Dermis microvascular lymphatic vessel endothelial cell (primary cell): ENCODE results near the gene LTBP4. TPM values are rescaled to one million over a fixed set of nuclear protein-coding genes. Genes with fewer than 3 reads are reported as not detected.
"Not testable (repeated sequence)": the region's sequence is repeated elsewhere in the genome, so short reads cannot be mapped to it uniquely, and the experiment has no call there.

Source experiments
- DNase-seq, 2 donors: peaks; one replicate each; pipeline versions ENCODE4 v3.0.0 to v3.0.0-alpha.2; 2010; ENCODE audit warnings: low read depth in 2 of 2
- total RNA-seq: library from RNA; depleted of rRNA; stranded (reverse); fragments of >200 nt; gene quantifications from 2 replicates; pipeline ENCODE4 v1.2.1, GENCODE V29; 2014

The LTBP4 gene
- total RNA-seq, 1 donor from 2014 or later, result 12.3 TPM

- no peak for DNase-seq
Observed at GRCh38 chr19:40575326-40575725, 25.8 kb upstream of the LTBP4 start.

GRCh38 chr19:40576151-40576584 lies 25.0 kb upstream of the LTBP4 start:
- DNase-seq, result no peak

GRCh38 chr19:40576585-40577451 lies 24.4 kb upstream of the LTBP4 start, which contains the start of gene SHKBP1:
TSS of gene SHKBP1 (plus strand) at chr19:40576873. CDS start at chr19:40576900, 27 bp downstream.
- DNase-seq, result peak; percentile 85 to 94

GRCh38 chr19:40578442-40578908 lies 22.7 kb upstream of the LTBP4 start:
- peak in 1 of 2 donors; percentile 23 for DNase-seq

GRCh38 chr19:40580619-40581018 lies 20.6 kb upstream of the LTBP4 start:
- DNase-seq, result no peak

GRCh38 chr19:40581531-40581930 lies 19.6 kb upstream of the LTBP4 start:
- no peak for DNase-seq

- DNase-seq, result no peak
Observed at GRCh38 chr19:40582467-40582866, 18.7 kb upstream of the LTBP4 start.

- DNase-seq, result no peak
Observed at GRCh38 chr19:40583283-40583682, 17.9 kb upstream of the LTBP4 start.

GRCh38 chr19:40584007-40584406 lies 17.2 kb upstream of the LTBP4 start:
- no peak for DNase-seq

GRCh38 chr19:40585241-40585981 lies 15.8 kb upstream of the LTBP4 start:
- peak in 1 of 2 donors; percentile 69 for DNase-seq

- DNase-seq, result no peak
Observed at GRCh38 chr19:40585982-40586422, 15.2 kb upstream of the LTBP4 start.

- no peak for DNase-seq
Observed at GRCh38 chr19:40586611-40587010, 14.6 kb upstream of the LTBP4 start.

- DNase-seq, result peak in 1 of 2 donors; percentile 48
Observed at GRCh38 chr19:40588110-40588854, 12.9 kb upstream of the LTBP4 start.

- DNase-seq, result no peak
Observed at GRCh38 chr19:40588926-40589569, 12.1 kb upstream of the LTBP4 start.

GRCh38 chr19:40589591-40590429 lies 11.4 kb upstream of the LTBP4 start:
- no peak for DNase-seq

GRCh38 chr19:40590464-40591265 lies 10.5 kb upstream of the LTBP4 start:
- no peak for DNase-seq

- DNase-seq, result not testable (repeated sequence)
Observed at GRCh38 chr19:40591724-40592123, 9.4 kb upstream of the LTBP4 start.

GRCh38 chr19:40592170-40592569 lies 9.0 kb upstream of the LTBP4 start:
- DNase-seq, result peak; percentile 64 to 70

GRCh38 chr19:40594255-40594654 lies 6.9 kb upstream of the LTBP4 start:
- DNase-seq, result no peak
